MM.1S (cell line): ENCODE data around the gene BCAS3.

Source experiments
- DNase-seq: peaks from one replicate; pipeline ENCODE4 v3.0.0-alpha.2; 2015
- H2AFZ ChIP-seq: fragments of 300-600 bp; sonication (generic); 2 replicates; pipeline ENCODE4 v1.6.0; 2016; ENCODE audit warnings: antibody characterized with exemption, low read length
- H3F3A ChIP-seq: fragments of 300-600 bp; sonication (generic); 2 replicates; pipeline ENCODE4 v1.6.1; 2016; ENCODE audit warnings: mild to moderate bottlenecking, antibody characterized with exemption, low read length, moderate library complexity, mixed read lengths; ENCODE audit not compliant: insufficient read depth
- H3K27ac ChIP-seq: fragments of 300-600 bp; sonication (generic); 2 replicates; pipeline ENCODE4 v1.5.1; 2016; ENCODE audit warnings: mild to moderate bottlenecking, low read length
- H3K27me3 ChIP-seq: fragments of 300-600 bp; sonication (generic); replicated peaks from 2 replicates; pipeline ENCODE4 v1.6.0; 2016; ENCODE audit warnings: low read length; ENCODE audit not compliant: insufficient read depth
- H3K36me3 ChIP-seq: fragments of 300-600 bp; sonication (generic); replicated peaks from 2 replicates; pipeline ENCODE4 v1.6.1; 2016; ENCODE audit warnings: mild to moderate bottlenecking, low read length, mixed read lengths; ENCODE audit not compliant: insufficient read depth
- H3K4me1 ChIP-seq: fragments of 300-600 bp; sonication (generic); 2 replicates; pipeline ENCODE4 v1.6.1; 2016; ENCODE audit warnings: low read length, mixed read lengths
- H3K4me2 ChIP-seq: fragments of 300-600 bp; sonication (generic); 2 replicates; pipeline ENCODE4 v1.6.0; 2016; ENCODE audit warnings: low read depth, low read length
- H3K4me3 ChIP-seq: fragments of 300-600 bp; sonication (generic); 2 replicates; pipeline ENCODE4 v1.5.1; 2016; ENCODE audit warnings: low read length, mixed read lengths
- H3K79me2 ChIP-seq: fragments of 300-600 bp; sonication (generic); 2 replicates; pipeline ENCODE4 v1.6.1; 2016; ENCODE audit warnings: mixed run types, low read length, mixed read lengths
- H3K9ac ChIP-seq: fragments of 300-600 bp; sonication (generic); 2 replicates; pipeline ENCODE4 v1.6.1; 2016; ENCODE audit warnings: low read length, mixed read lengths
- H3K9me2 ChIP-seq: fragments of 300-600 bp; sonication (generic); replicated peaks from 2 replicates; pipeline ENCODE4 v1.6.1; 2016; ENCODE audit warnings: mild to moderate bottlenecking, low read length, mixed read lengths; ENCODE audit not compliant: insufficient read depth
- H3K9me3 ChIP-seq: fragments of 300-600 bp; sonication (generic); replicated peaks from 2 replicates; pipeline ENCODE4 v1.6.1; 2016; ENCODE audit warnings: mild to moderate bottlenecking, low read length, mixed read lengths; ENCODE audit not compliant: insufficient read depth
- H4K20me1 ChIP-seq: fragments of 300-600 bp; sonication (generic); 2 replicates; pipeline ENCODE4 v1.6.1; 2016; ENCODE audit warnings: mild to moderate bottlenecking, low read length, moderate library complexity, mixed read lengths; ENCODE audit not compliant: insufficient read depth
- EZH2 ChIP-seq: fragments of 300-600 bp; sonication (generic); optimal IDR thresholded peaks from 2 replicates; pipeline ENCODE3; 2017; ENCODE audit warnings: low read depth, mild to moderate bottlenecking, antibody characterized with exemption, low read length, mixed read lengths
- EZH2phosphoT487 ChIP-seq: fragments of 300-600 bp; sonication (generic); IDR thresholded peaks from 2 replicates; pipeline ENCODE4 v1.6.1; 2018; ENCODE audit warnings: antibody characterized with exemption, low read length
- TF ChIP-seq, protein P1 (sequence below): fragments of 300-600 bp; sonication (generic); IDR thresholded peaks from 2 replicates; pipeline ENCODE4 v1.5.1; 2016; ENCODE audit warnings: antibody characterized with exemption, low read length, mixed read lengths

Gene BCAS3

GRCh38 chr17:61260071-61260797, 582.6 kb downstream of the BCAS3 start:
- Histone ChIP-seq H2AFZ (no peak overlapping the region), H3K9me3 (no peaks in the 10 kb centered on the region)
- DNase-seq: no peak

DNA sequence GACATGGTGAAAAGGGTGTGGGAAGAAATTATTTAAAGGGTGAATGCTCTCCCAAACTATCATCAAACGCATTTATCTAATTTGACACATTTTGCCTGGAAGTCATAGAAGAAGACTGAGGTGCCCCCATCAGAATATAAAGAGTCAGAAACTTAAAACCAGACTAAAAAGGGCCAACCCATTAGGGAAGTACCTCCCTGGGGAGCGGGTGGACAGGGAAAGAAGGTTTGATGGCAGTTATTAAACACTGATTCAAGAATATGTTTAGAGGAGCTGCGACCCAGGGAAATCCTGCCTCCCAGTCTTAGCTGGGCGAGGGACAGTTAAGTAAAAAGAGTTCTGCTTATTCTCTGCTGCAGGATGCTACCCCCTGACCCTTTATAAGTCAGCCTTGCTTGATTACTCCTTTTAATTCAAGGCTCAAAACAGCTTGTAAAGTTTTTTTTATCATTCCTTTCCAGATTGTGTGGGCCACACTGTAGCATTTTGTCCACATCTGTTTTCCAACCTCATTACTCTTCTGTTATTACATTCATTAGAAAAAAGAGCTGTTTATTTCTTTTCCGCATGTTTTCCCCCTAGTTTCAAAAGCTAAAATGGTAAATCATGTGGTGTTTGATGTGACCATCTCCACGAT, 583.5 kb downstream of the BCAS3 start:
- Histone ChIP-seq H3K36me3 (no peaks in the 10 kb centered on the region), H3F3A (no peaks in the 10 kb centered on the region), H3K4me1 (no peaks in the 10 kb centered on the region), H3K79me2 (no peaks in the 10 kb centered on the region), H3K4me3 (no peak overlapping the region), H2AFZ (no peak overlapping the region), H3K9me3 (no peaks in the 10 kb centered on the region), H3K4me2 (no peak overlapping the region), H3K27ac (no peak overlapping the region), H3K27me3 (no peaks in the 10 kb centered on the region), H3K9me2 (no peaks in the 10 kb centered on the region), H4K20me1 (no peaks in the 10 kb centered on the region), H3K9ac (no peak overlapping the region)
- TF ChIP-seq EZH2 (no peak), EZH2phosphoT487 (no peak)
- TF ChIP-seq, protein P1, sequence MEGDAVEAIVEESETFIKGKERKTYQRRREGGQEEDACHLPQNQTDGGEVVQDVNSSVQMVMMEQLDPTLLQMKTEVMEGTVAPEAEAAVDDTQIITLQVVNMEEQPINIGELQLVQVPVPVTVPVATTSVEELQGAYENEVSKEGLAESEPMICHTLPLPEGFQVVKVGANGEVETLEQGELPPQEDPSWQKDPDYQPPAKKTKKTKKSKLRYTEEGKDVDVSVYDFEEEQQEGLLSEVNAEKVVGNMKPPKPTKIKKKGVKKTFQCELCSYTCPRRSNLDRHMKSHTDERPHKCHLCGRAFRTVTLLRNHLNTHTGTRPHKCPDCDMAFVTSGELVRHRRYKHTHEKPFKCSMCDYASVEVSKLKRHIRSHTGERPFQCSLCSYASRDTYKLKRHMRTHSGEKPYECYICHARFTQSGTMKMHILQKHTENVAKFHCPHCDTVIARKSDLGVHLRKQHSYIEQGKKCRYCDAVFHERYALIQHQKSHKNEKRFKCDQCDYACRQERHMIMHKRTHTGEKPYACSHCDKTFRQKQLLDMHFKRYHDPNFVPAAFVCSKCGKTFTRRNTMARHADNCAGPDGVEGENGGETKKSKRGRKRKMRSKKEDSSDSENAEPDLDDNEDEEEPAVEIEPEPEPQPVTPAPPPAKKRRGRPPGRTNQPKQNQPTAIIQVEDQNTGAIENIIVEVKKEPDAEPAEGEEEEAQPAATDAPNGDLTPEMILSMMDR: no peak
- no peak for DNase-seq

More at GRCh38 chr17:61260071-61260797, 582.6 kb downstream of the BCAS3 start:
- no peaks in the 10 kb centered on the region for H3K9me2 ChIP-seq
- H3K9ac ChIP-seq: no peak overlapping the region
- no peaks in the 10 kb centered on the region for H3F3A ChIP-seq
- H3K36me3 ChIP-seq: no peaks in the 10 kb centered on the region
- no peak overlapping the region for H3K4me3 ChIP-seq
- H3K27ac ChIP-seq: no peak overlapping the region
- TF ChIP-seq EZH2 (no peak), EZH2phosphoT487 (no peak)
- TF ChIP-seq, protein P1: no peak
- H3K4me2 ChIP-seq: no peak overlapping the region
- no peaks in the 10 kb centered on the region for H3K4me1 ChIP-seq
- H3K27me3 ChIP-seq: no peaks in the 10 kb centered on the region
- no peaks in the 10 kb centered on the region for H3K79me2 ChIP-seq
- H4K20me1 ChIP-seq: no peaks in the 10 kb centered on the region

DNA sequence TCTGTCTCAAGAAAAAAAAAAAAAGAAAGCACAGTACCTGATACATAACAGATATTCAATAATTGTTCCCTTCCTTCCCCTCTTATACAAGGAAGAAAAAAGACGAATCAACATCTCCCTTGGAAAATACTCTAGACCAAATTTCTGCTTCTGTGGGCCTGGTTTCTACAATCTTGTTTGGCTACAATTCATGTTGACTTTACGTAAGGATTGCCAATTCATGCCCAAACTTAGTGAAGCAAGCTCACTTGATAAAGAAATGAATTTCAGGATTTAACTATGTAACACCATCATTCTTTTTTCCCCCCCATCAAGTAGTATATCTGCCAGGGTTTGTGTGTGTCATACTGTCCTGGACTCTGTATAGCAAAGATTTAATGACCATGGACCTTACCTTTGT, 587.7 kb downstream of the BCAS3 start:
- TF ChIP-seq, protein P1: no peak
- TF ChIP-seq EZH2phosphoT487 (no peak), EZH2 (no peak)
- Histone ChIP-seq H3K9me3 (no peaks in the 10 kb centered on the region), H3K36me3 (no peaks in the 10 kb centered on the region), H3K79me2 (no peaks in the 10 kb centered on the region), H3K4me1 (no peaks in the 10 kb centered on the region), H3F3A (no peaks in the 10 kb centered on the region), H3K9me2 (no peaks in the 10 kb centered on the region), H3K4me3 (no peak overlapping the region), H3K9ac (no peak overlapping the region), H4K20me1 (no peaks in the 10 kb centered on the region), H2AFZ (no peak overlapping the region), H3K27me3 (no peaks in the 10 kb centered on the region), H3K27ac (no peak overlapping the region), H3K4me2 (no peak overlapping the region)
- no peak for DNase-seq
